HAP-1 (cell line): ENCODE data around the gene XIRP1.

Experiments
- DNase-seq, 2 experiments: peaks; one replicate each; pipeline ENCODE4 v3.0.0-alpha.2; 2016 to 2020; ENCODE audit warnings: low spot score in 2 of 2
- H3K27me3 ChIP-seq: fragments of 250-450 bp; sonication (Bioruptor Pico); 2 replicates; pipeline ENCODE4 v1.5.1; 2020; ENCODE audit warnings: low read depth, mild to moderate bottlenecking, moderate library complexity
- H3K36me3 ChIP-seq: fragments of 250-450 bp; sonication (Bioruptor Pico); replicated peaks from 2 replicates; pipeline ENCODE4 v1.5.1; 2020; ENCODE audit warnings: mild to moderate bottlenecking
- H3K4me1 ChIP-seq: fragments of 250-450 bp; sonication (Bioruptor Pico); 2 replicates; pipeline ENCODE4 v1.5.1; 2020; ENCODE audit warnings: mild to moderate bottlenecking
- H3K4me3 ChIP-seq: fragments of 250-450 bp; sonication (Bioruptor Pico); 2 replicates; pipeline ENCODE4 v1.5.1; 2020; ENCODE audit warnings: mild to moderate bottlenecking, moderate library complexity
- H3K9me3 ChIP-seq: fragments of 250-450 bp; sonication (Bioruptor Pico); 2 replicates; pipeline ENCODE4 v1.5.1; 2020; ENCODE audit warnings: mild to moderate bottlenecking, moderate library complexity
- in situ Hi-C: fragments of 300-500 bp; cut with MboI; formaldehyde crosslinking; loops from 3 replicates; pipeline ENCODE4 v1.14.3; 2020; ENCODE audit warnings: low sequenced_read_pairs, inconsistent platforms, mixed read lengths

XIRP1 gene

GRCh38 chr3:39158148-39158715 is 34.2 kb downstream of the XIRP1 start:
- Histone ChIP-seq H3K9me3 (no peaks in the 10 kb centered on the region), H3K4me1 (peaks cover 17% of the 10 kb centered on the region), H3K4me3 (no peak overlapping the region), H3K36me3 (no peaks in the 10 kb centered on the region), H3K27me3 (no peaks in the 10 kb centered on the region)
- in situ Hi-C loops, result no loop called here
- peak; percentile 39 to 59 for DNase-seq

DNA sequence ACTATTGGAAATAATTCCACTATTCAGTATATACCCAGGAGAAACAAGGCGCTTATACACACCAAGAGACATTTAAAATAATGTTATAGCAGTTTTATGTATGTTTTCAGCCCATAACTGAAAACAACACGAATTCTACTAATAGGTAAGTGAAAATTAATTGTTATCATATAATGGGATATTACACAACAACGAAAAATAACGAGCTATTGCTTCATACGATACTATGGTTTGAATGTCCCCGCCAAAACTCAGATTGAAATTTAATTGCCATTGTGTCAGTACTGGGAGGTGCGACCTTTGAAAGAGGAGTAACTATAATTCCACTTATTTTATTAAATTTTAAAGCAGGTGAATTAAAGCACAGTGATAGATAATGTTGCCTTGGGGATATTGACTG is 35.0 kb downstream of the XIRP1 start:
- Histone ChIP-seq H3K27me3 (no peaks in the 10 kb centered on the region), H3K9me3 (no peaks in the 10 kb centered on the region), H3K4me1 (peaks cover 17% of the 10 kb centered on the region), H3K36me3 (no peaks in the 10 kb centered on the region), H3K4me3 (no peak overlapping the region)
- no peak for DNase-seq
- in situ Hi-C loops, result no loop called here

GRCh38 chr3:39156421-39156820 is 36.0 kb downstream of the XIRP1 start:
- no peak for DNase-seq
- Histone ChIP-seq H3K36me3 (no peaks in the 10 kb centered on the region), H3K27me3 (no peaks in the 10 kb centered on the region), H3K4me1 (peaks cover 23% of the 10 kb centered on the region), H3K9me3 (no peaks in the 10 kb centered on the region), H3K4me3 (no peak overlapping the region)
- in situ Hi-C loops, result no loop called here

DNA sequence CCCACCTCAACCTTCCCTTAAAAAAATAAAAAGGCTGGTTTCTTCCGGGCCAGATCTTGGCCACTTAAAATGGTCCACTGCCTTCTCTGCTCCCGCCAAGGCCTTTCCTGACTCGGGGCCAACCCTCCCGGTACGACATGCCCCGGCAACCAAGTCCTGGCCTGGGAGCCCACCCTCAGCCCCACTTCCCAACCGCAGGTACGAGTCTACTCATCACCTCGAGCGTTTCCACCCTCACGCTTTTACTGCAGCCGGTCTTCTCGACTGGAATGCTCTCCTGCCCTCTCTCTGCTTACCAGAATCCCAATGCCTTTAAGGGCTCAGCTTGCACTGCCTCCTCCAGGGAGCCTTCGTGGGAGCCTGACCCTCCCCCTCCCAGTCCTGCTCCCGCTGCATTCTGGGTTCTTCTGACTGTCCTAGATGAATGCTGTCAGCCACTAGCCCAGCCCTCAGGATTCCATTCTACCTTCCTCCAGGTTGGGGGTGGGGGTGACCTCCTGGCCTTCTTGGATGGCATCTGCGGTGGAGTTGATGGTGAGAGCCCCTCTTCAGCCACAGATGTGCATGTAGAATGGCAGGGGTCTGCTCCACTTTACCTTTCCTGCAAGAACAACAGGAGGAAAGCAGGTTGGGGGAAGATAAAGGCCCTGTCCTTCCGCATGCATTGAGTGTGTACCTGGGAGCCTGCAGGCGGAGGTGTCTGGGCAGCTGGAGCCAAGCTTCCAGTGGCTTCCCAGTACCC is 37.9 kb downstream of the XIRP1 start:
- in situ Hi-C loops, result no loop called here
- Histone ChIP-seq H3K9me3 (no peaks in the 10 kb centered on the region), H3K36me3 (no peaks in the 10 kb centered on the region), H3K4me3 (no peak overlapping the region), H3K27me3 (no peaks in the 10 kb centered on the region), H3K4me1 (peaks cover 34% of the 10 kb centered on the region)
- DNase-seq, result peak in 1 of 2 experiments; percentile 26

- H3K4me3 ChIP-seq, result peak overlapping the region; percentile 20
- H3K4me1 ChIP-seq, result peaks cover 33% of the 10 kb centered on the region
- in situ Hi-C loops, result no loop called here
- DNase-seq, result no peak
- no peaks in the 10 kb centered on the region for H3K27me3 ChIP-seq
- H3K9me3 ChIP-seq, result no peaks in the 10 kb centered on the region
- no peaks in the 10 kb centered on the region for H3K36me3 ChIP-seq
These were observed 38.5 kb downstream of the XIRP1 start for GRCh38 chr3:39153977-39154279.

DNA sequence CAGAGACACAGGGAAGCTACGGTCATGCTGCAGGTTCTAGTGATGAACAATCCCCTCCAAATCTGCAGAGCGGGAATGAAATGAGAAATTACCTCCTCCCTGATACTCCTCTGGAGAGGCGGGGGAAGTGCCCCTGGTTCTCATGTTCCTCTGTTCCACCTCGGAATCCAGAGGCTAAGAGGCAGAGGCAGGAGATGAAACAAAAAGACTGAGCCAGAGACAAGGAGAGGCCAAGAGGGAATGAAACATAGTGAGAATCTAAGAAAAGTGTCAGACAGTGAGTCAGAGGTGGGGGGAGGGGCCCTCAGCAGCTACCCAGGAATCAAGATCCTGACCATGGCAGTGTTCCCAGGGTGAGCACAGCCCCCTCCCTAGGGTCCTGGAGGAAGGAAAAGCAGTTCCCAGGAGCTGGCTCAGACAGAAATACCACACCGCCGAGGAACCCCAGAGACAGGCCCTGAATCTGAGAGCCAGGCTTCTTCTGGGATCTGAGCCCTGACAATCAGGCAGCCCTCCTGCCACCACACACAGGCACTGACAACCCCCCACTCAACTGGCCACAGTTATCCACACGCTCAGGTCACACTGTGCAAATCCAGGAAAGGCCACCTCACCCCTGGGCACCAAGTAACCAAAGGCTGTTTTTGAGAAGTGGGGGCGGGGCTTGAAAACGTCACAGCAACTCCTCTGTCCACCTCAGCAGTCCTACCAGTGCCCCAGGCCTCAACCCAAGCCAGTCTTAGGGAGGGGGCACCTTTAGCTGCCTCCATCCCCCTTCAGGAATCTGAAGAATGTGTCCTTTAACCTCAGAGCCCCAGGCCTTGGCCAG is 41.4 kb downstream of the XIRP1 start:
- H3K9me3 ChIP-seq, result no peaks in the 10 kb centered on the region
- DNase-seq, result peak; percentile 42 to 81
- in situ Hi-C loops, result no loop called here
- H3K4me1 ChIP-seq, result peaks cover 17% of the 10 kb centered on the region
- 0 out of 2 replicates have a peak, but pooled peaks cover 1% of the 10 kb centered on the region for H3K36me3 ChIP-seq
- H3K4me3 ChIP-seq, result peak overlapping the region; percentile 59
- no peaks in the 10 kb centered on the region for H3K27me3 ChIP-seq

- no peak overlapping the region for H3K4me3 ChIP-seq
- H3K36me3 ChIP-seq, result 0 out of 2 replicates have a peak, but pooled peaks cover 8% of the 10 kb centered on the region
These were observed 42.1 kb downstream of the XIRP1 start for GRCh38 chr3:39150148-39150802.

GRCh38 chr3:39149498-39150147 is 42.8 kb downstream of the XIRP1 start:
- Histone ChIP-seq H3K27me3 (no peaks in the 10 kb centered on the region), H3K4me1 (peaks cover 17% of the 10 kb centered on the region), H3K36me3 (0 out of 2 replicates have a peak, but pooled peaks cover 8% of the 10 kb centered on the region), H3K9me3 (no peaks in the 10 kb centered on the region), H3K4me3 (no peak overlapping the region)
- DNase-seq, result no peak
- in situ Hi-C loops, result no loop called here

More at GRCh38 chr3:39150148-39150802, 42.1 kb downstream of the XIRP1 start:
- DNase-seq, result no peak
- H3K9me3 ChIP-seq, result no peaks in the 10 kb centered on the region
- peaks cover 17% of the 10 kb centered on the region for H3K4me1 ChIP-seq
- in situ Hi-C loops, result no loop called here
- no peaks in the 10 kb centered on the region for H3K27me3 ChIP-seq

- H3K9me3 ChIP-seq, result no peaks in the 10 kb centered on the region
- H3K27me3 ChIP-seq, result no peaks in the 10 kb centered on the region
- peaks cover 8% of the 10 kb centered on the region; the same call in 1 of the 2 replicates for H3K36me3 ChIP-seq
- in situ Hi-C loops, result no loop called here
- no peak overlapping the region for H3K4me3 ChIP-seq
- DNase-seq, result no peak
- peaks cover 17% of the 10 kb centered on the region for H3K4me1 ChIP-seq
These were observed 43.3 kb downstream of the XIRP1 start for GRCh38 chr3:39149059-39149455.

DNA sequence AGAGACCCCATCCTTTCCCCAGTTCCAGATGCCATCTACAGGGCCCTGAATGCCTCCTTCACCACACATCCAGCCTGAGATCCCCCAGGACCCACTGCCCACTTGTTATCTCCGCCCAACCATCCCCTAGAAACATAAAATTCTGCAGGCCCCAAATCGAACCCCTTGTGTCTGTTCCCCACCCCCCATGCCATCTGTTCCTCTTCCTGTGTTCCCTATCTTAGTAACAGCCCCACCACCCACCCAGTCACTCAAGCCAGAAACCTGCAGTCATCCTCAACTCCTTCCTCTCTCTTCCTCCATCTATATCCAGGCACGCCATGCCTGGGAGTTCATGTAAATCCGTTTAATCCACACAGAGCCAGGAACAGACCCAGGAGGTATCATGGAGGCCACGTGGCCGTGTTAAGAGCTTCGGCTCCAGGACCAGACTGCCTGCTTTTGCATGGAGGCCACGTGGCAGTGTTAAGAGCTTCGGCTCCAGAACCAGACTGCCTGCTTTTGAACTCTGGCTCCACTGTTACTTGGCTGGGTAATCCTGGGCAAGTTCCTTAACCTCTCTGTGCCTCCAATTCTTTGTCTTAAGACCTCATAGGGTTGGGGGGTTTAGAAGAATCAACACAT is 43.8 kb downstream of the XIRP1 start:
- Histone ChIP-seq H3K4me3 (no peak overlapping the region), H3K36me3 (peaks cover 8% of the 10 kb centered on the region), H3K9me3 (no peaks in the 10 kb centered on the region), H3K4me1 (peaks cover 17% of the 10 kb centered on the region), H3K27me3 (no peaks in the 10 kb centered on the region)
- no peak for DNase-seq
- in situ Hi-C loops, result no loop called here

GRCh38 chr3:39147711-39148434 is 44.5 kb downstream of the XIRP1 start:
- H3K27me3 ChIP-seq, result no peaks in the 10 kb centered on the region
- peaks cover 17% of the 10 kb centered on the region for H3K4me1 ChIP-seq
- H3K36me3 ChIP-seq, result peaks cover 11% of the 10 kb centered on the region
- H3K9me3 ChIP-seq, result no peaks in the 10 kb centered on the region
- in situ Hi-C loops, result no loop called here
- DNase-seq, result no peak
- H3K4me3 ChIP-seq, result no peak overlapping the region
